Stimulated activated effector memory CD8-positive, alpha-beta T cell treated with anti-CD3 and anti-CD28 coated beads, Interleukin-12 subunit alpha, Interleukin-12 subunit beta, amount 100 ng/mL, for 72 hours (primary cell): ENCODE results near the gene TMEM50B.
"Not testable (repeated sequence)": the region's sequence is repeated elsewhere in the genome, so short reads cannot be mapped to it uniquely, and the experiment has no call there.

ENCODE experiments used
- ATAC-seq: fragments of 150-1000 bp; cut with Tn5 transposase; 2 replicates; pipeline ENCODE4 v1.10.0; 2021
- DNase-seq, 2 donors: peaks; one replicate each; pipeline ENCODE4 v3.0.0; 2021 to 2022; ENCODE audit warnings: low spot score in 2 of 2
- H3K27ac Mint-ChIP-seq: one replicate; pipeline ENCODE4 v1.8.0; 2022; ENCODE audit warnings: mild to moderate bottlenecking, mixed read lengths
- H3K36me3 Mint-ChIP-seq: one replicate; pipeline ENCODE4 v1.8.0; 2022; ENCODE audit warnings: mild to moderate bottlenecking, mixed read lengths
- H3K4me1 Mint-ChIP-seq: one replicate; pipeline ENCODE4 v1.8.0; 2022; ENCODE audit warnings: mixed read lengths
- H3K4me3 Mint-ChIP-seq: one replicate; pipeline ENCODE4 v1.8.0; 2022; ENCODE audit warnings: mild to moderate bottlenecking, mixed read lengths
- H3K9me3 Mint-ChIP-seq: one replicate; pipeline ENCODE4 v1.8.0; 2022; ENCODE audit warnings: mixed read lengths

Gene TMEM50B

GRCh38 chr21:33479679-33480480, at the start of gene TMEM50B:
TMEM50B (minus strand) TSS chr21:33479974; CDS start chr21:33468885, 11,089 bp downstream.
- DNase-seq (peak; percentile 92 to 97), ATAC-seq (peak; percentile 97)
- Mint-ChIP-seq H3K4me1 (peaks cover 16% of the 10 kb centered on the region), H3K9me3 (no peaks in the 10 kb centered on the region), H3K27ac (peak within 1 kb of the TSS; percentile 88), H3K4me3 (peak within 1 kb of the TSS; percentile 80), H3K36me3 (no peaks in the 10 kb centered on the region)

GRCh38 chr21:33522953-33523349, 43.2 kb upstream of the TMEM50B start:
- H3K9me3 Mint-ChIP-seq = no peaks in the 10 kb centered on the region
- DNase-seq (no peak), ATAC-seq (no peak)
- H3K4me1 Mint-ChIP-seq = no peaks in the 10 kb centered on the region
- no peak overlapping the region for H3K4me3 Mint-ChIP-seq
- no peak overlapping the region for H3K27ac Mint-ChIP-seq
- peaks cover 100% of the 10 kb centered on the region for H3K36me3 Mint-ChIP-seq

- H3K4me3 Mint-ChIP-seq = no peak overlapping the region
- no peaks in the 10 kb centered on the region for H3K4me1 Mint-ChIP-seq
- H3K9me3 Mint-ChIP-seq = no peaks in the 10 kb centered on the region
- no peak for ATAC-seq
- DNase-seq = no peak
- H3K36me3 Mint-ChIP-seq = peaks cover 100% of the 10 kb centered on the region
- no peak overlapping the region for H3K27ac Mint-ChIP-seq
Observed at GRCh38 chr21:33522297-33522952, 42.7 kb upstream of the TMEM50B start.

GRCh38 chr21:33518899-33519298, 39.1 kb upstream of the TMEM50B start:
- DNase-seq (no peak), ATAC-seq (no peak)
- no peaks in the 10 kb centered on the region for H3K9me3 Mint-ChIP-seq
- peaks cover 100% of the 10 kb centered on the region for H3K36me3 Mint-ChIP-seq
- no peak overlapping the region for H3K4me3 Mint-ChIP-seq
- peaks cover 7% of the 10 kb centered on the region for H3K4me1 Mint-ChIP-seq
- no peak overlapping the region for H3K27ac Mint-ChIP-seq

- peak overlapping the region; percentile 72 for H3K27ac Mint-ChIP-seq
- no peaks in the 10 kb centered on the region for H3K9me3 Mint-ChIP-seq
- DNase-seq (no peak), ATAC-seq (no peak)
- H3K4me1 Mint-ChIP-seq = peaks cover 7% of the 10 kb centered on the region
- H3K36me3 Mint-ChIP-seq = peaks cover 100% of the 10 kb centered on the region
- no peak overlapping the region for H3K4me3 Mint-ChIP-seq
Observed at GRCh38 chr21:33514229-33514628, 34.5 kb upstream of the TMEM50B start.

- H3K9me3 Mint-ChIP-seq = no peaks in the 10 kb centered on the region
- peaks cover 7% of the 10 kb centered on the region for H3K4me1 Mint-ChIP-seq
- DNase-seq (no peak), ATAC-seq (no peak)
- H3K36me3 Mint-ChIP-seq = peaks cover 100% of the 10 kb centered on the region
- no peak overlapping the region for H3K4me3 Mint-ChIP-seq
- H3K27ac Mint-ChIP-seq = no peak overlapping the region
Observed at GRCh38 chr21:33512481-33512880, 32.7 kb upstream of the TMEM50B start.

GRCh38 chr21:33511639-33512038, 31.9 kb upstream of the TMEM50B start:
- Mint-ChIP-seq H3K36me3 (peaks cover 100% of the 10 kb centered on the region), H3K4me3 (no peak overlapping the region), H3K9me3 (no peaks in the 10 kb centered on the region), H3K27ac (no peak overlapping the region), H3K4me1 (peaks cover 7% of the 10 kb centered on the region)
- no peak for ATAC-seq
- no peak for DNase-seq

- peaks cover 99% of the 10 kb centered on the region for H3K36me3 Mint-ChIP-seq
- peaks cover 7% of the 10 kb centered on the region for H3K4me1 Mint-ChIP-seq
- DNase-seq (no peak), ATAC-seq (no peak)
- H3K9me3 Mint-ChIP-seq = no peaks in the 10 kb centered on the region
- no peak overlapping the region for H3K4me3 Mint-ChIP-seq
- no peak overlapping the region for H3K27ac Mint-ChIP-seq
Observed at GRCh38 chr21:33510826-33511225, 31.1 kb upstream of the TMEM50B start.

- not testable (repeated sequence) for H3K4me3 Mint-ChIP-seq, H3K9me3 Mint-ChIP-seq, H3K4me1 Mint-ChIP-seq, H3K27ac Mint-ChIP-seq, DNase-seq, ATAC-seq
- H3K36me3 Mint-ChIP-seq = peaks cover 98% of the 10 kb centered on the region
Observed at GRCh38 chr21:33507003-33507402, 27.2 kb upstream of the TMEM50B start.

- Mint-ChIP-seq H3K27ac (no peak overlapping the region), H3K4me3 (no peak overlapping the region), H3K36me3 (peaks cover 88% of the 10 kb centered on the region), H3K4me1 (no peaks in the 10 kb centered on the region), H3K9me3 (no peaks in the 10 kb centered on the region)
- ATAC-seq (no peak), DNase-seq (no peak)
Observed at GRCh38 chr21:33505833-33506232, 26.1 kb upstream of the TMEM50B start.

GRCh38 chr21:33496345-33496744, 16.6 kb upstream of the TMEM50B start:
- ATAC-seq = no peak
- Mint-ChIP-seq H3K27ac (no peak overlapping the region), H3K4me3 (no peak overlapping the region), H3K36me3 (peaks cover 1% of the 10 kb centered on the region), H3K9me3 (no peaks in the 10 kb centered on the region), H3K4me1 (peaks cover 8% of the 10 kb centered on the region)
- no peak for DNase-seq

- Mint-ChIP-seq H3K4me3 (no peak overlapping the region), H3K36me3 (peaks cover 6% of the 10 kb centered on the region), H3K27ac (no peak overlapping the region), H3K9me3 (no peaks in the 10 kb centered on the region), H3K4me1 (peaks cover 9% of the 10 kb centered on the region)
- DNase-seq (no peak), ATAC-seq (no peak)
Observed at GRCh38 chr21:33495743-33496142, 16.0 kb upstream of the TMEM50B start.

GRCh38 chr21:33493756-33494155, 14.0 kb upstream of the TMEM50B start:
- Mint-ChIP-seq H3K9me3 (no peaks in the 10 kb centered on the region), H3K36me3 (peaks cover 6% of the 10 kb centered on the region), H3K4me3 (no peak overlapping the region), H3K27ac (no peak overlapping the region), H3K4me1 (peaks cover 9% of the 10 kb centered on the region)
- no peak for DNase-seq
- no peak for ATAC-seq

GRCh38 chr21:33492571-33492970, 12.8 kb upstream of the TMEM50B start:
- ATAC-seq (no peak), DNase-seq (no peak)
- peaks cover 6% of the 10 kb centered on the region for H3K36me3 Mint-ChIP-seq
- H3K4me1 Mint-ChIP-seq = peaks cover 9% of the 10 kb centered on the region
- no peak overlapping the region for H3K27ac Mint-ChIP-seq
- H3K9me3 Mint-ChIP-seq = no peaks in the 10 kb centered on the region
- H3K4me3 Mint-ChIP-seq = peak overlapping the region; percentile 73

GRCh38 chr21:33491373-33492102, 11.8 kb upstream of the TMEM50B start, which contains the start of gene DNAJC28:
DNAJC28 (minus strand) TSS chr21:33491716; CDS start chr21:33489393, 2,323 bp downstream.
- peaks cover 6% of the 10 kb centered on the region for H3K36me3 Mint-ChIP-seq
- H3K9me3 Mint-ChIP-seq = no peaks in the 10 kb centered on the region
- peaks cover 9% of the 10 kb centered on the region for H3K4me1 Mint-ChIP-seq
- ATAC-seq (peak; percentile 98), DNase-seq (peak; percentile 94 to 99)
- peak within 1 kb of the TSS; percentile 60 for H3K27ac Mint-ChIP-seq
- peak within 1 kb of the TSS; percentile 73 for H3K4me3 Mint-ChIP-seq
